A549 treated with CORT108297 at 1 μM for 4 hours (cell line): ENCODE measurements around the gene PDE4B. TPM values are rescaled to one million over a fixed set of nuclear protein-coding genes. Genes with fewer than 3 reads are reported as not detected.

Source experiments
- total RNA-seq: library from RNA; stranded (reverse); fragments of 200-300 nt; extraction: Qiagen RNA extraction; gene quantifications from 5 replicates; pipeline ENCODE4 v1.2.3, GENCODE V29; 2022

Gene PDE4B
- total RNA-seq = 12.8 to 14.5 TPM (median 14.2 TPM) in 5 replicates

GRCh38 chr1:65792669-65793358, at the start of gene PDE4B:
Gene PDE4B (plus strand): TSS chr1:65792895.

